Cardiac muscle cell (in vitro differentiated cells and primary cell): ENCODE results near the gene PPP1R14B. TPM values are rescaled to one million over a fixed set of nuclear protein-coding genes. Genes with fewer than 3 reads are reported as not detected.

ENCODE experiments used
- DNase-seq, 2 donors: peaks; one replicate each; pipeline versions ENCODE4 v3.0.0 to v3.0.0-alpha.2; 2010 to 2017; ENCODE audit warnings: low read depth in 1 of 2, low spot score in 1 of 2
- H3K27ac ChIP-seq: fragments of 200-600 bp; sonication (generic); 2 replicates; pipeline ENCODE4 v1.5.1; 2016
- H3K27me3 ChIP-seq: fragments of 200-600 bp; sonication (generic); 2 replicates; pipeline ENCODE4 v1.6.0; 2016; ENCODE audit warnings: control low read depth
- H3K36me3 ChIP-seq: fragments of 200-600 bp; sonication (generic); 2 replicates; pipeline ENCODE4 v1.5.1; 2016; ENCODE audit warnings: control low read depth
- H3K4me1 ChIP-seq: fragments of 200-600 bp; sonication (generic); 2 replicates; pipeline ENCODE4 v1.8.1; 2017; ENCODE audit warnings: low read depth, mild to moderate bottlenecking, mixed run types
- H3K4me3 ChIP-seq: fragments of 200-600 bp; sonication (generic); 2 replicates; pipeline ENCODE4 v1.5.1; 2016; ENCODE audit warnings: mild to moderate bottlenecking
- H3K9me3 ChIP-seq: fragments of 200-600 bp; sonication (generic); 2 replicates; pipeline ENCODE4 v1.5.1; 2017; ENCODE audit warnings: low read depth, mild to moderate bottlenecking, control low read depth
- polyA plus RNA-seq: library from polyadenylated mRNA; unstranded; fragments of >200 nt; fragmentation: Nextera tagmentation; extraction: Ambion mirVana; gene quantifications from 2 replicates; pipeline ENCODE4 v1.2.1, GENCODE V29; 2016
- total RNA-seq: library from RNA; depleted of rRNA; stranded (reverse); fragments of >200 nt; gene quantifications from 2 replicates; pipeline ENCODE4 v1.2.3, GENCODE V29; 2016
- TF ChIP-seq, protein P1 (sequence below): IDR thresholded peaks from 2 replicates; pipeline ENCODE4 v1.5.1; 2012; ENCODE audit warnings: low read depth, mild to moderate bottlenecking, low read length

Gene PPP1R14B
- total and polyA plus RNA-seq, 2 experiments from 2014 or later: 220 to 288 TPM

DNA sequence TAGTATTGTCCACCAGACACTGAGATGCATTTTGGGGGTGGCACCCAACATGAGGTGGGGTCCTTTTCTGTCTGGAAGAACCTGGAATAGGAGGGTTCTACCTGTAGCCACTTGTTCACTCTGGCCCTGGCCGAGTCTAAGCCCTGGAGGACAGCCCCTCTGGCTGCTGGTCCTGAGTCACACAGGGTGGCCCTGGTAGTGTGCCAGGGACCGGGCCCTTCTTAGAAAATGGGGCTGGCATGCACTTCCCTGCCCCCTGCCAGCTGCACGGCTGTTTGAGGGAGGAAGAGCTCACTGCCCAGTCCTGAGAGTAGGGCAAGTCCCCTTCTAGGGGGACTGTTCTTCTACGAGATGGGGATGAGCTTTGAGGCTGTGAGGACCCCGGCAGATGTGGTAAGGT is 6.7 kb upstream of the PPP1R14B start:
- DNase-seq: no peak
- Histone ChIP-seq H3K9me3 (no peaks in the 10 kb centered on the region), H3K36me3 (no peaks in the 10 kb centered on the region), H3K4me1 (no peaks in the 10 kb centered on the region), H3K27me3 (no peaks in the 10 kb centered on the region), H3K4me3 (no peak overlapping the region), H3K27ac (no peak overlapping the region)
- TF ChIP-seq, protein P1, sequence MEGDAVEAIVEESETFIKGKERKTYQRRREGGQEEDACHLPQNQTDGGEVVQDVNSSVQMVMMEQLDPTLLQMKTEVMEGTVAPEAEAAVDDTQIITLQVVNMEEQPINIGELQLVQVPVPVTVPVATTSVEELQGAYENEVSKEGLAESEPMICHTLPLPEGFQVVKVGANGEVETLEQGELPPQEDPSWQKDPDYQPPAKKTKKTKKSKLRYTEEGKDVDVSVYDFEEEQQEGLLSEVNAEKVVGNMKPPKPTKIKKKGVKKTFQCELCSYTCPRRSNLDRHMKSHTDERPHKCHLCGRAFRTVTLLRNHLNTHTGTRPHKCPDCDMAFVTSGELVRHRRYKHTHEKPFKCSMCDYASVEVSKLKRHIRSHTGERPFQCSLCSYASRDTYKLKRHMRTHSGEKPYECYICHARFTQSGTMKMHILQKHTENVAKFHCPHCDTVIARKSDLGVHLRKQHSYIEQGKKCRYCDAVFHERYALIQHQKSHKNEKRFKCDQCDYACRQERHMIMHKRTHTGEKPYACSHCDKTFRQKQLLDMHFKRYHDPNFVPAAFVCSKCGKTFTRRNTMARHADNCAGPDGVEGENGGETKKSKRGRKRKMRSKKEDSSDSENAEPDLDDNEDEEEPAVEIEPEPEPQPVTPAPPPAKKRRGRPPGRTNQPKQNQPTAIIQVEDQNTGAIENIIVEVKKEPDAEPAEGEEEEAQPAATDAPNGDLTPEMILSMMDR: no peak

DNA sequence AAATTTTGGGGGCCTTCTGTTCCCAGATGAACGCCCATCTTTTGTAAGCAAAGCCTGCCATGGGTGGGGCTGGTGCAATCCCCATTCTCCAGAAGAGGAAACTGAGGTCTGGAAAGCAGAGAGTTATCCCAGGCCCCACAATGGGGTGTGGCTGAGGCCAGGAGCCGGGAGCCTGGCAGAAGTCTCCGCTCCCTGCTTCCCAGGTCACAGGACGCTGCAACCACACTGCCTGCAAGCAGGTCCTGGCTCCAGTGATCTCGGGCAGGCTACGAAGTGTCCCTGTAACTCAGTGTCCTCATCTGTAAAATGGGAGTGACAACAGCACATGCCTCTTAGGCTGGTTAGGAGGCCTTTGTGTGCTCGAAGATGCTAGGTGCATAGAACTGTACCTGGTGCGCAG is 6.3 kb upstream of the PPP1R14B start:
- no peak for DNase-seq
- Histone ChIP-seq H3K9me3 (no peaks in the 10 kb centered on the region), H3K4me3 (no peak overlapping the region), H3K27ac (no peak overlapping the region), H3K4me1 (no peaks in the 10 kb centered on the region), H3K27me3 (no peaks in the 10 kb centered on the region), H3K36me3 (no peaks in the 10 kb centered on the region)
- TF ChIP-seq, protein P1: no peak

DNA sequence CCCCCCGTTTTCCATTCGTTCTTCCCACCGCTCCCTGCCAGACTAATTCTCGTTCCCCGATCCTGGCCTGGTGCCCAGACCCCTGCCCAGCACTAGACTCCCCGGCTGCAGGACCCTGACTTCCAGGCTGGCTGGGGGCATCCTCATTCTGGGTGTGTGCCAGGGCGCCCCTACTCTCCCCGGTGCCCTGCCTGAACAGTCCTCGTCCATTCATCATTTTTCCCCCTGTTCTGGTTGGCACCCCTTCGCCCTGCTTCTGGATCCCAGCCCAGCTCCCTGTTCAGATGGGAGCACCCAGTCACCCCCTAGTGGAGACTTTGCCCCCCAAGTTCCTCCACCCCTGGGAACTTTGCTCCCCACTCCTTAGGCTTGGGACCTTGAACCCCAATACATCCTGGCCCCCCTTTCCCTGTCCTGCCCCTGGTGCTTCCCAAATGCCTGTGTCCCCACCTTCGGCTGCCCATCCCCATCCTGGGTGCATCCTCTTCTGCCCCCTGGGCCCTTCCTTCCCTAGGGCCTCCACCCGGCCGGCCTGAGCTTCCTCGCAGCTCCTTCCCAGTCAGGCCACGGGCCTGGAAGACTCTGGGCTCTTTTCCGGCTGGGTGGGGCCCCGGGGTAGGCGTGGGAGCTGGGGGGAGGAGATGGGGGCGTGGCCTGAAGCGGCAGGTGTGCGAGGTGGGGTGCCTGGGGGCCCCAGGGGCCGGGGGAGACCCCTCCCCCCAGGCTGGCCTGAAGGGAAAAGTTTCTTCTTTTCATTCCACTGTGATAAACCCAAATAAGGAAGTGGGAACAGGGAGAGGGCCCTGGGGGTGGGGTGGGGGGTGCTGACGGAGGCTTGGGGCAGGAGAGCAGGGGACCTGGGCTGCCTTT is 5.5 kb upstream of the PPP1R14B start:
- TF ChIP-seq, protein P1: peak; percentile 48
- Histone ChIP-seq H3K9me3 (no peaks in the 10 kb centered on the region), H3K27me3 (no peaks in the 10 kb centered on the region), H3K36me3 (no peaks in the 10 kb centered on the region), H3K4me3 (peak overlapping the region; percentile 82), H3K27ac (no peak overlapping the region), H3K4me1 (peaks cover 5% of the 10 kb centered on the region)
- peak in 1 of 2 donors; percentile 43 for DNase-seq

- Histone ChIP-seq H3K27me3 (no peaks in the 10 kb centered on the region), H3K27ac (no peak overlapping the region), H3K4me1 (peaks cover 5% of the 10 kb centered on the region), H3K9me3 (no peaks in the 10 kb centered on the region), H3K36me3 (no peaks in the 10 kb centered on the region), H3K4me3 (peak overlapping the region; percentile 82)
- DNase-seq: no peak
- TF ChIP-seq, protein P1: no peak
Observed at GRCh38 chr11:64251753-64252002, 4.9 kb upstream of the PPP1R14B start.

DNA sequence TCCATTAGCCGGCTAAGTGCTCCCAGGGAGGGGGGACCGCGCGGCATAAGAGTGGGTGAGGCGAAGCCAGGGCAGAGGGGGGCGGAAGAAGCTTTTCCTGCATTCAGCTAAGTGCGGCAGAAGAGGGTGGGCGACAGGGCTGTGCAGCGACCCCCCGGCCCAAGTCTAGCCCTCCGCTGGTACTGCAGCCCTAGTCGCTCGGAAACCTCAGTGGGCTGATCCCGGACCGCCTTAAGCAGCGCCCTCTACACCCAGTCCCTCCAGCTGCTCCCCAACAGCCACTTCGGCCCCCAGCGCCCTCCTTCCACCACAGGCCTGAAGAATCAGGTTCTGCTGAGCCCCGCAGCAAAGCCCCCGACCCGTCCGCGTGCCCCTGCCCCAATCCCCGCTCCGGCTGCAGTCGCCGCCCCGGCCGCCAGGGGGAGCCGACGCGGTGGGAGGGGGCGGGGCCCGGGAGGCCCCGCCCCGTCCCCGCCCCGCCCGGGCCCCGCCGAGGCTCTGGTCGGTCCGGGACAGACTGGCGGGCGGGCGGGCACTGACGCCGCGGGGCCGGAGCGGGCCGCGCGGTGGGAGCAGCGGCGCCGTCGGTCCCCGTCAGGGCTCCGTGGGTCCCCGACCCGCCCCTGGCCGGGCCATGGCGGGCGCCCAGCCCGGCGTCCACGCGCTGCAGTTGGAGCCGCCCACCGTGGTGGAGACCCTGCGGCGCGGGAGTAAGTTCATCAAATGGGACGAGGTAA is 4.4 kb upstream of the PPP1R14B start, which contains the start of gene PLCB3:
Gene PLCB3 (plus strand): TSS at position 515 of the 737 bp plus-strand sequence. CDS start 120 bp downstream, at position 635.
- DNase-seq: peak; percentile 58 to 76
- Histone ChIP-seq H3K9me3 (no peaks in the 10 kb centered on the region), H3K27ac (no peak within 1 kb of the TSS), H3K4me3 (peak within 1 kb of the TSS; percentile 82), H3K36me3 (no peaks in the 10 kb centered on the region), H3K27me3 (no peaks in the 10 kb centered on the region), H3K4me1 (peaks cover 5% of the 10 kb centered on the region)
- TF ChIP-seq, protein P1: peak; percentile 59
